ENCODE results near the gene CNTRL. TPM values are rescaled to one million over a fixed set of nuclear protein-coding genes. Genes with fewer than 3 reads are reported as not detected.

The CNTRL gene
- total and polyA plus RNA-seq, 4 donors: 1.6 to 8.7 (median 4.4) TPM

GRCh38 chr9:121172726-121173487 is 98.2 kb downstream of the CNTRL start:
- H3K9ac ChIP-seq (ENCODE audit: low read depth in 1 of 2, low read length in 2 of 2): no peak overlapping the region
- H3K27ac ChIP-seq (ENCODE audit: low read depth in 1 of 2, low read length in 2 of 2): no peak overlapping the region
- peaks cover 0 to 21% (median 17%) of the 10 kb centered on the region in 4 donors for H3K36me3 ChIP-seq (ENCODE audit: control insufficient read depth in 4 of 4, insufficient read depth in 3 of 4, low read depth in 1 of 4, low read length in 3 of 4)
- H3K4me1 ChIP-seq (ENCODE audit: control insufficient read depth in 4 of 4, insufficient read depth in 4 of 4, low read length in 3 of 4): peaks cover 0 to 9% (median 2%) of the 10 kb centered on the region in 4 donors
- no peak for DNase-seq (ENCODE audit: low spot score)
- TF ChIP-seq JUND (IDR thresholded peaks at IDR 0.05): no peak
- TF ChIP-seq HNF4A (conservative IDR thresholded peaks at IDR 0.05): no peak
- TF ChIP-seq ATF3 (IDR thresholded peaks at IDR 0.05): no peak
- no peak for TF ChIP-seq HNF4G (IDR thresholded peaks at IDR 0.05)
- no peak for TF ChIP-seq NR2F2 (IDR thresholded peaks at IDR 0.05)
- no peak for TF ChIP-seq SP1 (IDR thresholded peaks at IDR 0.05)
- TF ChIP-seq RXRA (IDR thresholded peaks at IDR 0.05): no peak
- no peak for TF ChIP-seq GABPA (IDR thresholded peaks at IDR 0.05 in 1 of 2, conservative IDR thresholded peaks at IDR 0.05 in 1 of 2)
- TF ChIP-seq FOXA2 (IDR thresholded peaks at IDR 0.05): no peak
- no peak for TF ChIP-seq REST (IDR thresholded peaks at IDR 0.05)
- TF ChIP-seq ZBTB33 (IDR thresholded peaks at IDR 0.05): no peak
- no peak for TF ChIP-seq MAX (IDR thresholded peaks at IDR 0.05)
- TF ChIP-seq FOXA1 (IDR thresholded peaks at IDR 0.05): no peak
- no peak for TF ChIP-seq RAD21 (IDR thresholded peaks at IDR 0.05)
- no peak for TF ChIP-seq CTCF (IDR thresholded peaks at IDR 0.05; ENCODE audit: low read depth, low read length, missing input control)
- H3K27me3 ChIP-seq (ENCODE audit: control insufficient read depth in 4 of 4, insufficient read depth in 4 of 4, low read length in 3 of 4): no peaks in the 10 kb centered on the region
- H3K4me3 ChIP-seq (ENCODE audit: low read depth in 1 of 3, low read length in 3 of 3): no peak overlapping the region
- 98% methylated on average over 1 of the region's 1 CpG for WGBS
- H3K9me3 ChIP-seq (ENCODE audit: control insufficient read depth in 4 of 4, low read length in 3 of 4): no peaks in the 10 kb centered on the region

All from liver (tissue), 9 donors.